HG03565 (cell line): Measurements from ENCODE around the gene MRPL53.
"Not testable (repeated sequence)": the region's sequence is repeated elsewhere in the genome, so short reads cannot be mapped to it uniquely, and the experiment has no call there.

Experiments
- ATAC-seq: cut with Tn5 transposase; IDR thresholded peaks from one replicate; pipeline ENCODE4 v1.9.1; 2021; ENCODE audit warnings: mild to moderate bottlenecking, moderate library complexity; ENCODE audit not compliant: unreplicated experiment

The MRPL53 gene

DNA sequence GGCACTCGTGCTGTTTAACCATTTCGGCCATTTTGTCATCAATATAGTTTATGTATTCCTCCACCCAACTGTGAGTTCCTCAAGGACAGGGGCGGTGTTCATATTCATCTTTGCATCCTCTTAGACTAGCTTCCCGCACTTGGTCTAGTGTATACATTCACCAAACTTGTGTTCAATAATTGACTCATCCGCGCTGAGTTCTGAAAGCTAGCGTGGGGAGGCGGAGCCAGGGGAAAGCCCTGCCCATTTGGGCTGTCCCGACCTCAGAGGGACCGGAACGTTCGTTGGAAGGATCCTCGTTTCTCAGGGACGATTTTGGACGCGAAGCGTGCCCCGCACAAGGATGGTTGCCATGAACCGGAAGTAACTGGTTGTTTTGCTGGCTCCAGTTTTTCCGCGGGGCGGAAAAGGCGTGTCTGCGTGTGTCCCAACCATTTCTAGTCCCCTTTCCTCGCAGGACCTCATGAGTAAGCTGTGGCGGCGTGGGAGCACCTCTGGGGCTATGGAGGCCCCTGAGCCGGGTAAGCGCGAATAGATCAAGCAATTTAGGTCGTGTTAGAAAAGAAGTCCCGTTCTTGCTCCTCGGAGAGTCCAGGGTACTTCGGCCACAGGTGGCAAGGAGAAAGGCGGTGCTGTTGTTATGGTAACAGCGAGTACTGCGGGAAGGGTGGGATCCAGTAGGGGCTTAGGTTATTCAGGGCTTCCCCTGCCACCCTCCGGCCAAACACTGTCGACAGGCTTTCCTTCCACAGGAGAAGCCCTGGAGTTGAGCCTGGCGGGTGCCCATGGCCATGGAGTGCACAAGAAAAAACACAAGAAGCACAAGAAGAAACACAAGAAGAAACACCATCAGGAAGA is 17.6 kb downstream of the MRPL53 start, which contains the start of gene INO80B:
Gene INO80B, plus strand, starts transcription at position 434 of the 858 bp plus-strand sequence. Its CDS starts 30 bp downstream, at position 464.
- peak; percentile 53 for ATAC-seq

DNA sequence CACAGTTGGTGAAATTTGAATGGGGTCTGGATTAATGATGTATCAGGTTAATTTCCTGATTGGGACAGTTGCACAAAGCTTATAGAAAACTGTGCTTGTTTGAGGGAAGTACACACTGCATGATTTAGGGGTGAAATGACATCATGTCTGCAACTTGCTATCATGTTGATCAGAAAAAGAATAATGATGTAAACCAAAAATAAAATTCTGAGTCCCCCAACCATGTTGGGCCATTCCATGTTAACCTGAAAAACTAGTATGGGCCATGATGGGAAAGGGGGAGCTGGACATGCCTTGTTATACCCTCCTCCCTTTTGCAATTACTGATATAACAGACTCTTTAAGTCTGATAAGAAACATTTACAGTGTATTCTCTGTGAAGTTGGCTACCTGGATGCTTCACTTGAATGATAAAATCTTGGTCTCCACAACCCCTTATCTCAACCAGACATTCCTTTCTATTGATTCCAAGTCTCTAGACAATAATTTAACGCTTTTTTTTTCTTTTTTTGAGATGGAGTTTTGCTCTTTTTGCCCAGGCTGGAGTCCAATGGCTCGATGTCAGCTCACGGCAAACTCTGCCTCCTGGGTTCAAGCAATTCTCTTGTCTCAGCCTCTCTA is 21.8 kb downstream of the MRPL53 start:
- no peak for ATAC-seq

DNA sequence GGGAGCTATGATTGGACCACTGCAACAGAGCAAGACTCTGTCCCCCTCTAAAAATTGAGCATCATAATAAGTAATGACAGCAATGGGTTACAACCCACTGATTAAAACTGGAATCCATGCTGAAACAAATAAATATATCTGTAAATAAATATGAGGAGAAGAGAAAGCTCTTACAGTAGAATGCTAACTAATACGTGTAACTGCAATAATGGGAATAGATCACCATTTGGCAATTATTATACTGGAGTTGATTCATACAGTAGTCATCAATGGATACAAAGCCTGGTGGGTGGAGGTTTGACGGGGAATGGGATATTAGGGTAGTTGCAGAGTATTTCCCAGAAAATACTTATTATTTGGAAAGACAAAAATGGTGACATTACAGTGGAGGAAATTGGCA is 23.7 kb downstream of the MRPL53 start:
- no peak for ATAC-seq

DNA sequence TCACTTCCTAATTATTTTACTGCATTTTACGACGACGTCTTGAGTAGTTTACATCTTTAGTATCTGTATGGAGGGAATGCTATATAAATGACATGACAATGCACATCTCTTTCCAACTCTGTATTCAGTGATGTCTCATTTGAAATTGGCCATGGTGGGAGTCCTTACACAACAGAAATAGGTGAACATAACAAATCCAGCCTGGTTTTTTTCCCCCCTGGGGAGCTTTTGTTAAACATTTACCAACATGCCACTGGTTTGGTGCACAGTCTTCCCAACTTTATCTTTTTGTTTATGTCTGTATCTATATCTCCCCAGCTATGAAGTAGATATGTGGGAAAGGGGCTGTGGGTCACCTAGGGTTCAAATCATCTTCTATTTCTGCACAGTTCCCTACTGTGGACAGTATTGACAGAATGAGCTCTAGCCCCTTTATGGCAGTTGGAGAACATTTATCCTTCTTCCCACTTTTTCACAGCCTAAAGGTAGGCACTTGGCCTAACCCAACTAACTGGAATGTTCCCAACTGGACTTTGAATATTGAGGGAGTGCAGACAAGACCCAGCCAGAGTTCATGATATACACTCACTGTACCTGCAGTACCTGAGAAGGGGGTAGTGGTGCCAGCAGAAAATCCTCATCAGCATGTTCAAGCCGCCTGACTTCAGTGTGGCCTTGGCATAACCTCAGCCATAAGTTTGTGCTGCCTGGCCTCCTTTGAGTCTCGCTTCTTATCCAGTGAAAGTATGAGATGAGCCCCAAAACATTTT is 25.1 kb downstream of the MRPL53 start:
- ATAC-seq = no peak

DNA sequence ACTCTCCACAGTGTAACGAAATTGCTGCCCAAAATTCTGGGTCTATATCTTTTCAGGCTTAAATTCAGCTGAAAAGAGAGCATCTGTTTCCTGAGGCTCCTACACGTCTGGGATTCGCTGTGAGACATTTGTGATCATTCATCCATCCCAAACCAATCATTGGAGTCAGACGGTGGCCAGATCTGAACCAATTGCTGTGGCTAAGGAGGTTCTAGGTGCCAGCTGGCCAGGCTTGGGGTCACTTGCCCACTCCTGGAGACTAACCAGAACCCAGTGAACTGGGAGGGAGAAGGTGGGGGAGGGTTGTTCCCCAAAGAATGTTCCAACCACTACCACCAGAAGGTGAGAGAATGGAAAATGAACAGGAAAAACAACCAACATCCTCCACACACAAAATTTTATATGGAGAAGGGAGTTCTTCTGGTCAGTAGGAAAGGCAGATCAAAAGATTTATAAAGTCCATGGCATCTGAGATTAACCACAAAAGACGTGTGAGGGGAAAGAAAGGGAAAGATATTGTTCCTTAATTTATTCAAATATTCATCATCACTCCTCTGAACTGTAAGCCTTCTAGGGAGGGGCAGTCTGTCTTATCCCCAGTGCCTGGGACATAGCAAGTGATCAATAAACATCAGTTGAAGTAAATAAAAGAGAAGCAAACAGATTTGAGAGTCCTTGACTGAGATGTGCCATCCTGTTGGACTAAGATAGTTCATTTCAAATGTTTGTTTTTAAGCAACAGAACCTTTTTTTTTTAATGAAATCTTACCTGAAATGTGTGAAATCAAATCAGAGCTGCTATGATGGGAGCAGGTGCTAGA is 27.8 kb downstream of the MRPL53 start:
- ATAC-seq = no peak

DNA sequence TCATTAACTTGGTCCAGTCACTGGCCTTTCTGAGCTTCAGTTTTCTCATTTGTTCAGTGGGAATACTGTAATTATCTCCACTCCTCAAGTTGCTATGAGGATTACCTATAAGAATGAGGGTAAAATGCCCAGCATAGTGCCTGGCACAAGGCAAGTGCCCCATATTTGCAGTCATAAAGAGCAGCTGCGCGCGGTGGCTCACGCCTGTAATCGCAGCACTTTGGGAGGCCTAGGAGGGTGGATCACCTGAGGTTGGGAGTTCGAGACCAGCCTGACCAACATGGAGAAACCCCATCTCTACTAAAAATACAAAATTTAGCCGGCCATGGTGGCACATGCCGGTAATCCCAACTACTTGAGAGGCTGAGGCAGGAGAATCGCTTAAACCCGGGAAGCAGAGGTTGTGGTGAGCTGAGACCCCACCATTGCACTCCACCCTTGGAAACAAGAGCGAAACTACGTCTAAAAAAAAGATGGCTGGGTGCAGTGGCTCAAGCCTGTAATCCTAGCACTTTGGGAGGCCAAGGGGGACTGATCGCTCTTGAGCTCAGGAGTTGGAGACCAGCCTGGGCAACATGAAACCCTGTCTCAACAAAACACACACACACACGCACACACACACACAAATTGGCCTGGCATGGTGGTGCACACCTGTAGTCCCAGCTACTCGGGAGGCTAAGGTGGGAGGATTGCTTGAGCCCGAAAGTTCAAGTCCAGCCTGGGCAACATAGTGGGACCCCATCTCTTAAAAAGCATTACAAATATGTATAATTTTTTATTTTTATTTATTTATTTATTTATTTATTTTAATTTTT is 29.8 kb downstream of the MRPL53 start:
- ATAC-seq = not testable (repeated sequence)

DNA sequence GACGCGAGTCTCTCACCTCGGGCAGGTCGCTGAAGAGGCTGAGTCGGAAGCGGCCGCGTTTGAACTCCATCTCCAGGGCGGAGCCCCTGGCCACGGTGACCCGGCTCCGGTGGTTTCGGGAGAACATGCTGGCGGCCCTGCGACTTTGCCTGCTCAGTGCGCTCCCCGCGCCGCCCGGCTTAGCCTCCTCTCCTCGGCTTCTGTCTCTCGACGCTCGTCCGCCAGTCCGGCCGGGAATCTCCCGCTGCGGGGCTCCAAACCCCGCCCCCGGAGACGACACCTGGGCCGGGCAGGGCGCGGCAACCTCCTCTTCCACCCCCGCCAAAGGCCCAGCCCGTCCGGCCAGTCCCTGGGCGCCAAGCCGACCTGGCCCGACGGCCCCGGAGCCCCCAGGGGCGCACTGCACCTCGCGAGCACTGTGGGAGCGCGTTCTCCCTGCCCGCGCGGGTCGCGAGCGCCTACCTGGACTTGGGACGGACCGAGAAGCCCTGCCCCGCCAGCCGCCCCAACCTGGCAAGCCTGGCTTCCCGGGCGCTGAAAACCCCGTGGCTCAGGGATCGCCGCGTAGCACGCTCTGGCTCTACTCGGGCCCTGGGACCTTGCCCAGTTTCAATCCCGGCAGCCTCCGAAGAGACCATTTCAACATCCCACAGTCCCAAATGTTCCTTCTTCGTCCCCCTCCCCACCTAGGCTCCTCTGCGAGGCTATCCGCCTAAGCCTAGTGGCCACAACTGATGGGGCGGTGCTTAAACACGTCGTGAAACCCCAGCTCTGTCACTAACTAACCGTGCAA is 30.6 kb downstream of the MRPL53 start, which contains the start of gene RTKN:
Gene RTKN, minus strand, starts transcription at position 248 of the 793 bp plus-strand sequence. Its CDS starts 121 bp downstream, at position 127.
- ATAC-seq = no peak

DNA sequence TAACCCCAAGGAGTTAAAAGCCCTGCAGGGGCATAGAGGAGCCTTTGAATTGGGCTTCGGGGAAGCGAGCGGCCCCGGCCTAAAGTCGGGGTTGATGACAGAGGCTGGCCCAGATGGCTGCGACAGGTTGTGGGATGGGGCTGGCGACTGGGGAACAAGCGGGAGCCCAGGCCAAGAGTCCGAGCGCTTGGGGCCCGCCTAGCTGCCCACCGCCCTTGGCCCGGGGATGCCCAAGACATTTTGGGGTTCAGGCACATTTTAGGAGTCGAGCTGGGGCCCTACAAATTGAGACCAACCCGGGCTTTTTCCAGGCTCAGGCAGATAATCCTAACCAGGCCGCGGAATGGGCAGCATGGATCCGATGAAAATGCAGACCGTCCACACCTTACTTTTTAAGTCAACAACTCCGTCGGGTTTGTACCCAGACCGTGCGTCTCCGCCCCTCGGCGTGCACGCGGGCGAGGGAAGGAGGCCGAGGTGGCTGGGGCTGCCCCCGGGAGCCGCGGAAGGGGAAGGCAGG is 31.2 kb downstream of the MRPL53 start:
- no peak for ATAC-seq

DNA sequence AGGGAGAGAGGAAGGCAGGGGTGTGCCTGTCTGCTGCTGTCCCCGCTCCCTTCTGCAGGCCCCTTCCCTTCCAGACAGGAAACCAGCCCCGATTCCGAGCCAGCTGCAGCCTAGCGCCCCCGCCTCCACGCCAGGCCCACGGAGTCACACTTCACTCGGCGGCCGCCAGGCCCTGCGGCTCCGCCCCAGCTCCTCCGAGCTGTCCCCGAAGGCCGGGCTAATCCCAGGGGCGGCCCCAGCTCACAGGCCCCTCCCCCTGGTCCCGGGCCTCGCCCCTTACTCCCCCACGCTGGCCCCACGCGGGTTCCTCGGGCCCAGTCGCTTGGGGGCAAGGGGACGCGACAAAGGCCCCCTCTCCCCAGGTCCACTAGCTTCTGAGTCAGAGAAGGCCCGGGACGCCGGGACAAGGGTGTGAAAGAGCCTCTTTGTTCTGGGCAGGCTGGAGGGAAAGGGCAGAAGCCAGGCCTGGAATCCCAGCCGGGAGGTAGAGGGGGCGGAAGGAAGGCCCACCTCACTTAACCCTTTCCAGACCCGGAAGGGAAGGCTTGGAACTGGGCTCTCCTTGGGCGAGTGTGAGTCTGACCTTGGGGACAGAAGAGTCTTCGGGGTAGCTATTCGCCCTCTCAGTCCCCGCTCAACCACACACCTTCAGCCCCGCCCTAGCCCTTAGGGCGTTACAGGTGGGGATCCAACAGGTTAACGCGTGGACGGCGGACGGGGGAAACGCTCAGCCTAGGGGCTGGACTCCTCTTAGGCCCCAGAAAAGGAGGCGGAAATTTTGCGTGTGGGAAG is 31.9 kb downstream of the MRPL53 start:
- ATAC-seq = peak; percentile 66

DNA sequence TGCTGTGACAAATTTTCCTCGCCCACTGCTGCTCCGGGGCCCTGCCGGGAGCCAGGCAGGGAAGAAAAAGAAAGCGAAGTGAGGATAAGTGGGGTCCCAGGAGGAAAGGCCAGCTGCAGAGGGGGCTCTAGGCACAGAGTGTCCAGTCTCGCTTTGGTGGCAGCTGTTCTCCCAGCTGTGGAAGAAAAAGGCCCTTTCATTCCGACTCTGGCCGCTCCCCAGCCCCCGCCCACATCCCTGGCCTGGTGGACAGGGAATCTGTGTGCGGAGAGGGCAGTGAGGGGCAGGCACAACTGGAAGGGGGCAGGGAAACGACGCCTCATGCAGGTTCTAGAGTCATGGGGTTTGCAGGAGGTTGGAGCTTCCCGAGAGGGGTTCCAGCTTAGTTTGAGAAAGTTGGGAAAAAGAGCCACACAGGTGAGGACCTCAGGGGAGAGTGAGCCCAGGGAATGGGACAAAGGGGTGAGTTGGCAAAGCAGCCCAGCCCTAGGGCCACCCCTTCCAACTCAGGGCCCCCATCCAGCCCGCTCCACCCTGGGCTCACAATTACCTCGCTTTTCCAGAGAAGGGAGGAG is 32.6 kb downstream of the MRPL53 start:
- no peak for ATAC-seq

DNA sequence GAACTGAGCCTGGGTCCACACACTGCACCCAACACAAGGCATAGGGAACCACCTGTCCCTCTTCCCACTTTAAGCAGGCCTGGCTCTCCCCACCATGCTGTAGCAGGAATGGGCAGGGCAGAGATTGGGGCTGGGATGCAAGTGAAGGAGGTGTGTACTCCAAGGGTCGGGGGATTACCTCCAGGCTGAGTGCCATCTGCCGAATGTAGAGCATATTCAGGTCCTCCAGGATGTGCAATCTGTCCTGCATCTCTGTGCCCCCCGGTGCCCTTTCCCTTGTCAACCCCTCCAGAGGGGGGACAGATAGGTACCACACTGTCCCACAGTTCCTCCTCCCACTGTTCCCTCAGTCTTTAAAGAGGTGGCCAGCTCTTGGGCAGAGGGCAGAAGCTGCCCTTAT is 33.1 kb downstream of the MRPL53 start:
- no peak for ATAC-seq

DNA sequence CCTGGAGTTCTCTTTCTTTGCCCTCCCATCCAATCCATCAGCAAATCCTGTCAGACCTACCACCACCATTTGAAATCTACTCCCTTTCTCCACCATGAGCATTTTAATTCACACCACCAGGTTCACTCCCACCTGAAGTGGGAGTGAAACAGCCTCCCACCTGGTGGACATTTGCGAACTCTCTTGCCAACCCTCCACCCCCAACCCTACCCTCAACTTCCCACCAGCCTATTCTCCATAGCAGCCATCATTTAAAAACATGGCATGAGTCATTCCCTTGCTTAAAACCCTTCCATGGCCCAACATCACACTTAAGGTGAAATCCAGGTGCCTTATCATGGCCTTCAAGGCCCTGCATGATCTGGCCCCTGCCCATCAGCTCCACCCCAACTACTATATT is 34.2 kb downstream of the MRPL53 start:
- no peak for ATAC-seq

DNA sequence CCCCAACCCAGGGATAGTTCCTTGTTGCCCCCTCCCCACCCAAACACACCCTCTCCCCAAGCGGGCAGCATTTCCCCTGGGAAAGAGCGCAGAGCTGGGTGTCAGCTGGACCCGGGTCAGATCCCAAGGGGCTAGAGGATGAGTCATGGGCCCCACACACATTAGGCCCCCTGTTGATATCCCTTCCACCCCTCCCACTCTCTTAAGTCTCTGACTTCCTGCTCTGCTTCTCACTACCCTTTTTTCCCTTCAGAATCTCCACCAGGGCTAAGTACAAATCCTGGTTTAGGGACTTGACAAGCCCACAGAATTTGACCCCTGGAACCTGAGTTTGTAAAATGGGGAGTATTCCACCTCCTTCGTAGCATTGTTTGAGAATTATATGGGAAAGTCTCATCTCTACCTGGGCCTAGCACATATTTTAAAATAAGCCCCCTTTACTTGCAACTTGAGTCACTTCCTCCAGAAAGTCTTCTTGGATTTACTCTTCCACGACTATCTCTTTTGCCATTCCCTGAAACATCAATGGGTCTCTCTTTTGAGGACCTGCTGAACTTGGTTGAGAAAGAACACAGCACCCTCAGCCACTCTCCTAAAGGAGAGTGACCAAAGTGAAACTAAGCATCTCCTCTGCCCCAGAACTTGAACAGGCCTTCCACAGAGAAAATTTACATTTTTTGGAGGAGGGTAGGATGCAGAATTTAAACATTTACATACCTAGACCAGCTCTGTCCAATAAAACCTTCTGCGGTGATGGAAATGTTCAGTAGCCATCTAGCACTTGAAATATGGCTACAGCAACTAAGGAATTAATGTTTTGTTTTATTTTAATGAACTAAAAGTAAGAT is 35.4 kb downstream of the MRPL53 start:
- ATAC-seq = no peak

DNA sequence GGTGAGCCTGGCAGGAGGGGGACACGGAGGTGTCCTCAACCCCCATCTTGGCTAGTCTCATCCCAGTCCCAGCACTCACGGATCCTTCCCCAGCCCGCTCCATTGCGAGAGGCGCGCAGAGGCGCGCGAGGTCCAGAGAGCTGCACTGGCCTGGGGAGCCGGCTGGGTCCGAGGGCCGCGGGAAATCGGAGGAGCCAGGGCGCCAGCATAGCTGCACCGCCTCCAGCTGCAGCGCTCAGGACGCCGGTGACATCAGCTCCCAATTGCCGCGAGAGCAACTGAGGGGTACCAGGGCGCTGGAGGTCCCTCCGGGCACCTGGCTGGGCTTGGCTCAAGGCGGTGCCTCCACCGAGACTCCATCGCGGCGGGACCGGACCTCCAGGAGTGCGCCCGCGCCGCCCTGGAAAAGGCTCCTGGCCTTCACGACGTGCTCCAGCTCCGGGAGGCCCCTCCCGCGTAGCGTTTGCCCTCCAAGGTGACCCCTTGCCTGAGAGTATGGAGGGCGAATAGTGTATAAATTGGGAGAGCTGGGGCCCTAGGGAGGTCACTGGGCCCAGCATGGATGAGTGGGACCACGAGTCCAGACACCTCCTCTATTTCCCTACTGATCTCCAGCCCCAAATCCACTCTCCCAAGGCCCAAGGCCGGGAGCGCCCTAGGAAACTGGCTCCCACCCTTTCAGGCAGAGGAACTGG is 36.2 kb downstream of the MRPL53 start:
- no peak for ATAC-seq

DNA sequence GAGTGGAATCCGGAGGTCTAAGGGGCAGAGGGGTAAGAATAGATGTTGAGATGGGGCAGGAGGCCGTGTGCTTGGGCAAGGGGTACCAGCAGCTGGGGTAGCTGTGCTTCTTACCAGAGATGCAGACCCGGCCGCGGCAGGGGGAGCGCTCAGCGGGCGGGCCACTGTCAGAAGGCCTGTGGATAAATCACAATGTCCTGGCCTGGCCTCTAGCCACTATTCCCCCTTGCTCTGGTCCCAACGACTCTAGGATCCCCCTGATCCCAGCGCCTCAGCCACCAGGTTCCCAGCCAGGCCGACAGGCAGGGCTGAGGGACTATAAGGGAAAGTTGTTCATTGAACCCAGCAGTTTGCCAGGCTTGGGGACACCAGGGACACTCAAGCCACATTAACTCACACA is 42.0 kb downstream of the MRPL53 start:
- ATAC-seq = no peak
